Gastroesophageal sphincter (tissue), 4 donors: ENCODE results near the gene S100B. TPM values are rescaled to one million over a fixed set of nuclear protein-coding genes. Genes with fewer than 3 reads are reported as not detected.

Experiments
- ATAC-seq: fragments of 150-250 bp; one replicate; pipeline ENCODE4 v1.9.1; 2016; ENCODE audit warnings: mild to moderate bottlenecking, moderate library complexity
- H3K27ac ChIP-seq, 4 donors: fragments of 200-600 bp; sonication (generic) in 3 of 4; 1 replicate in 3 of 4; 2 replicates in 1 of 4; pipeline ENCODE4 v1.5.1; 2016 to 2019
- H3K27me3 ChIP-seq: fragments of 200-600 bp; sonication (generic); one replicate; pipeline ENCODE4 v1.5.1; 2019
- H3K36me3 ChIP-seq, 2 donors: fragments of 200-600 bp; sonication (generic); one replicate each; pipeline ENCODE4 v1.5.1; 2019; ENCODE audit warnings: control low read depth in 1 of 2
- H3K4me1 ChIP-seq, 3 donors: fragments of 200-600 bp; sonication (generic); 1 replicate in 2 of 3; 2 replicates in 1 of 3; pipeline ENCODE4 v1.5.1; 2016 to 2019; ENCODE audit warnings: control low read depth in 2 of 3
- H3K4me3 ChIP-seq, 2 donors: fragments of 200-600 bp; sonication (generic); one replicate each; pipeline ENCODE4 v1.5.1; 2019; ENCODE audit warnings: mild to moderate bottlenecking in 1 of 2, moderate library complexity in 1 of 2
- H3K9me3 ChIP-seq, 3 donors: fragments of 200-600 bp; sonication (generic); one replicate each; pipeline ENCODE4 v1.5.1; 2017 to 2019; ENCODE audit warnings: control low read depth in 2 of 3
- CTCF ChIP-seq, 4 experiments: fragments of 200-600 bp in 2 of 4; fragments of 450-650 bp in 2 of 4; sonication (generic) in 1 of 4; IDR thresholded peaks; one replicate each; pipeline ENCODE4 v1.5.1; 2017 to 2019; ENCODE audit warnings: antibody characterized with exemption in 4 of 4, mild to moderate bottlenecking in 2 of 4, moderate library complexity in 2 of 4
- EP300 ChIP-seq: sonication (generic); formaldehyde crosslinking; IDR thresholded peaks from one replicate; pipeline ENCODE4 v1.6.1; 2017; ENCODE audit warnings: antibody characterized with exemption, mild to moderate bottlenecking
- POLR2A ChIP-seq, 2 donors: fragments of 450-650 bp; IDR thresholded peaks; one replicate each; pipeline ENCODE4 v1.6.1; 2017; ENCODE audit warnings: antibody characterized with exemption in 2 of 2, mild to moderate bottlenecking in 2 of 2, moderate library complexity in 1 of 2
- POLR2AphosphoS5 ChIP-seq: sonication (generic); formaldehyde crosslinking; IDR thresholded peaks from one replicate; pipeline ENCODE4 v1.6.1; 2017; ENCODE audit warnings: antibody characterized with exemption
- WGBS, 2 donors: methylation state at CpG; one replicate each; pipeline ENCODE4 v1.1.5; 2018; ENCODE audit warnings: low coverage in 1 of 2; 5-methylcytosine and 5-hydroxymethylcytosine counted together
- total RNA-seq, 4 donors: library from RNA; depleted of rRNA; stranded (reverse); fragments of >200 nt; gene quantifications; one replicate each; pipeline ENCODE4 v1.1.0, GENCODE V29; 2016

S100B gene
- total RNA-seq, 4 donors from 2014 or later = 22.6 to 31.6 (median 27.7) TPM

DNA sequence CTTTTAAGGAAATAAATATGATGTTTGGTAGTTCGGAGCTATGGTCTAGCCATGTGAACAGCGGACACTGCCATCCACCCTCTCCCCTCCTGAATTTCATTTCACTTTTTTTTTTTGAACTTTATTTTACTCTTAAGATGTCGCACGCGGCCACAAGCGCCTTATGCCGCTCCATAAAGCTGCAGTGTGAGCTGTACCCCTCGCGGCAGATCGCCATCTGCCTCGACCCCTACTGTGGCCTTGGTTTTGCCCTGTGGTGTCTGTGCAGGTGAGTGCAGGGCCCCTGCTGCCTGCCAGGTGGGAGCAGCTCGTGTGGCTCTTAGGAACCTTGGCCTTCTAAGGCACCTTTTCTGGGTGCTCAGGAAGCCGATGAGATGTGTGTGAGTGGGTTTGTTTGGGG lies 48.1 kb downstream of the S100B start:
- Histone ChIP-seq H3K9me3 (no peaks in the 10 kb centered on the region), H3K27ac (no peak overlapping the region), H3K4me1 (no peaks in the 10 kb centered on the region), H3K36me3 (peaks cover 0 to 100% of the 10 kb centered on the region in 2 donors), H3K27me3 (no peaks in the 10 kb centered on the region), H3K4me3 (no peak overlapping the region)
- ATAC-seq = no peak
- 91 to 94% methylated on average over 5 to 12 of the region's 13 CpGs for WGBS, 2 donors
- TF ChIP-seq POLR2AphosphoS5 = no peak
- TF ChIP-seq CTCF (IDR thresholded peaks at IDR 0.05) = no peak
- no peak for TF ChIP-seq POLR2A (IDR thresholded peaks at IDR 0.05)
- TF ChIP-seq EP300 = no peak

DNA sequence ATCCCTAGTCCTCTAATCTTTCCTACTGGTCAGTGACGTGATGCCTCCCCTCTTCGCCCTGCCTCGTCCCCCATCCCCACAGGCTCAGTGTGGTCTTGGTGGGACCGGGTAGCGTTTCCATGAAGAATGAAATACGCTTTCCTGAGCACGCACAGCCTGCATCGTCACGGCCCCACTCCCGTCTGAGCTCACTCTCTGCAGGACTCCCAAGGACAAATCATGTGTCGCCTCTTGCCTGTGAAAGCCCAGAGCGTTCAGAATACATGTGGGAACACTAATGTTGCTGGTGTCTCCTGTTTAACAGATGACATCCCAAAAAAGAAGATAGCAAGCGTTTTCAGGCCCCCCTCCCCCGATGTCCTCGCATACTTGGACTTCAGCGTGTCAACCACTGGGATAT lies 49.2 kb downstream of the S100B start:
- Histone ChIP-seq H3K27me3 (no peaks in the 10 kb centered on the region), H3K4me1 (no peaks in the 10 kb centered on the region), H3K9me3 (no peaks in the 10 kb centered on the region), H3K27ac (no peak overlapping the region), H3K4me3 (no peak overlapping the region), H3K36me3 (peaks cover 0 to 100% of the 10 kb centered on the region in 2 donors)
- no peak for ATAC-seq
- TF ChIP-seq EP300 (no peak), POLR2A (IDR thresholded peaks at IDR 0.05) (no peak), POLR2AphosphoS5 (no peak), CTCF (IDR thresholded peaks at IDR 0.05) (no peak)
- WGBS, 2 donors = 91% methylated on average over 8 of the region's 16 CpGs; no CpG with 5 or more reads in 1 of the 2 donors

DNA sequence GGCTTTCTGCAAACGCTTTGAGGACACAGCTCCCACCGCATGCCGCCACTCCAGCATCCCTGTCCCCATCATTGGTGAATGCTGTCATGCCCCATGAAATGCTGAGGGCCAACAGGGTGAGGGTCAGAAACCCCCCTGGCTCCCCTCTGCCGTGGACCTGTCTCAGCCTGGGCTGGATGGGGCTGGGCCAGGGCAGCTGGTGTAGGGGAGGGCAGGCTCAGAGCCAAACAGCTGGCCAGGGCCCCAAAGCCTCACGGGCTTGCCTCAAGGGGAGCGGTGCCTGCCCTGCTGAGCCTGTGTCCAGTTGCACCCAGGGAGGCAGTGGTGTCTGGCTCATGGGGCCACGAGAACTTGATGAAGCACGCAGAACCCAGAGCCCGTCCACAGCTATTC lies 49.7 kb downstream of the S100B start:
- WGBS, 2 donors = 100% methylated on average over 1 of the region's 9 CpGs; no CpG with 5 or more reads in 1 of the 2 donors
- Histone ChIP-seq H3K9me3 (no peaks in the 10 kb centered on the region), H3K36me3 (peaks cover 0 to 100% of the 10 kb centered on the region in 2 donors), H3K27ac (no peak overlapping the region), H3K4me3 (no peak overlapping the region), H3K27me3 (no peaks in the 10 kb centered on the region), H3K4me1 (no peaks in the 10 kb centered on the region)
- TF ChIP-seq POLR2AphosphoS5 (no peak), POLR2A (IDR thresholded peaks at IDR 0.05) (no peak)
- no peak for ATAC-seq

GRCh38 chr21:46554431-46555224 lies 50.3 kb downstream of the S100B start:
- TF ChIP-seq POLR2AphosphoS5 = no peak
- no peak for TF ChIP-seq CTCF (IDR thresholded peaks at IDR 0.05)
- no peak for TF ChIP-seq EP300
- no peak for TF ChIP-seq POLR2A (IDR thresholded peaks at IDR 0.05)
- Histone ChIP-seq H3K36me3 (peaks cover 0 to 100% of the 10 kb centered on the region in 2 donors), H3K9me3 (no peaks in the 10 kb centered on the region), H3K4me3 (no peak overlapping the region), H3K27me3 (no peaks in the 10 kb centered on the region), H3K4me1 (no peaks in the 10 kb centered on the region), H3K27ac (no peak overlapping the region)
- WGBS, 2 donors = 83% methylated on average over 2 of the region's 30 CpGs; no CpG with 5 or more reads in 1 of the 2 donors
- ATAC-seq = no peak

- TF ChIP-seq POLR2A (IDR thresholded peaks at IDR 0.05) (no peak), POLR2AphosphoS5 (no peak), EP300 (no peak), CTCF (IDR thresholded peaks at IDR 0.05) (no peak)
- no CpG with 5 or more reads among the region's 13 CpGs for WGBS, 2 donors
- Histone ChIP-seq H3K4me3 (no peak overlapping the region), H3K27ac (no peak overlapping the region), H3K27me3 (no peaks in the 10 kb centered on the region), H3K9me3 (no peaks in the 10 kb centered on the region), H3K4me1 (no peaks in the 10 kb centered on the region), H3K36me3 (peaks cover 0 to 100% of the 10 kb centered on the region in 2 donors)
- ATAC-seq = no peak
These were observed 50.9 kb downstream of the S100B start for GRCh38 chr21:46553993-46554392.
